ENCODE measurements around the gene NAT10. TPM values are rescaled to one million over a fixed set of nuclear protein-coding genes. Genes with fewer than 3 reads are reported as not detected.

Gene NAT10
- total RNA-seq, 1 donor from 2014 or later = 13.3 TPM

- DNase-seq (ENCODE audit: low read depth in 2 of 2) = no peak
Observed at GRCh38 chr11:34149274-34149673, 43.8 kb downstream of the NAT10 start.

- DNase-seq (ENCODE audit: low read depth in 2 of 2) = peak in 1 of 2 donors; percentile 33
Observed at GRCh38 chr11:34149786-34150185, 44.4 kb downstream of the NAT10 start.

GRCh38 chr11:34150494-34151151 lies 45.2 kb downstream of the NAT10 start:
- DNase-seq (ENCODE audit: low read depth in 2 of 2) = no peak

- DNase-seq (ENCODE audit: low read depth in 2 of 2) = no peak
Observed at GRCh38 chr11:34151166-34151565, 45.7 kb downstream of the NAT10 start.

GRCh38 chr11:34151916-34152845 lies 46.8 kb downstream of the NAT10 start:
- DNase-seq (ENCODE audit: low read depth in 2 of 2) = no peak

- no peak for DNase-seq (ENCODE audit: low read depth in 2 of 2)
Observed at GRCh38 chr11:34154059-34154875, 48.8 kb downstream of the NAT10 start.

- DNase-seq (ENCODE audit: low read depth in 2 of 2) = no peak
Observed at GRCh38 chr11:34155057-34155756, 49.8 kb downstream of the NAT10 start.

GRCh38 chr11:34155757-34156062 lies 50.3 kb downstream of the NAT10 start:
- DNase-seq (ENCODE audit: low read depth in 2 of 2) = no peak

- DNase-seq (ENCODE audit: low read depth in 2 of 2) = no peak
Observed at GRCh38 chr11:34157163-34157562, 51.7 kb downstream of the NAT10 start.

- no peak for DNase-seq (ENCODE audit: low read depth in 2 of 2)
Observed at GRCh38 chr11:34158661-34159060, 53.2 kb downstream of the NAT10 start.

- DNase-seq (ENCODE audit: low read depth in 2 of 2) = no peak
Observed at GRCh38 chr11:34160049-34160721, 54.8 kb downstream of the NAT10 start.

GRCh38 chr11:34160791-34161190 lies 55.4 kb downstream of the NAT10 start:
- no peak for DNase-seq (ENCODE audit: low read depth in 2 of 2)

GRCh38 chr11:34161361-34161760 lies 55.9 kb downstream of the NAT10 start:
- no peak for DNase-seq (ENCODE audit: low read depth in 2 of 2)

GRCh38 chr11:34161812-34162492 lies 56.5 kb downstream of the NAT10 start:
- DNase-seq (ENCODE audit: low read depth in 2 of 2) = no peak

- DNase-seq (ENCODE audit: low read depth in 2 of 2) = no peak
Observed at GRCh38 chr11:34162493-34162820, 57.0 kb downstream of the NAT10 start.

- no peak for DNase-seq (ENCODE audit: low read depth in 2 of 2)
Observed at GRCh38 chr11:34162856-34163255, 57.4 kb downstream of the NAT10 start.

GRCh38 chr11:34165121-34165520 lies 59.7 kb downstream of the NAT10 start:
- DNase-seq (ENCODE audit: low read depth in 2 of 2) = no peak

GRCh38 chr11:34165786-34166555 lies 60.5 kb downstream of the NAT10 start:
- DNase-seq (ENCODE audit: low read depth in 2 of 2) = no peak

Measured in lung microvascular endothelial cell (primary cell).